Camera-type eye (tissue), 1 donor: ENCODE measurements around the gene NIFK. TPM values are rescaled to one million over a fixed set of nuclear protein-coding genes. Genes with fewer than 3 reads are reported as not detected.

Source experiments
- total RNA-seq: library from RNA; depleted of rRNA; stranded (reverse); fragments of >200 nt; gene quantifications from one replicate; pipeline ENCODE4 v1.2.3, GENCODE V29; 2014

NIFK gene
- total RNA-seq: 78.8 TPM

GRCh38 chr2:121736462-121737336 is at the start of gene NIFK:
Gene NIFK (minus strand): TSS chr2:121736875. CDS start chr2:121736850, 25 bp downstream.

DNA sequence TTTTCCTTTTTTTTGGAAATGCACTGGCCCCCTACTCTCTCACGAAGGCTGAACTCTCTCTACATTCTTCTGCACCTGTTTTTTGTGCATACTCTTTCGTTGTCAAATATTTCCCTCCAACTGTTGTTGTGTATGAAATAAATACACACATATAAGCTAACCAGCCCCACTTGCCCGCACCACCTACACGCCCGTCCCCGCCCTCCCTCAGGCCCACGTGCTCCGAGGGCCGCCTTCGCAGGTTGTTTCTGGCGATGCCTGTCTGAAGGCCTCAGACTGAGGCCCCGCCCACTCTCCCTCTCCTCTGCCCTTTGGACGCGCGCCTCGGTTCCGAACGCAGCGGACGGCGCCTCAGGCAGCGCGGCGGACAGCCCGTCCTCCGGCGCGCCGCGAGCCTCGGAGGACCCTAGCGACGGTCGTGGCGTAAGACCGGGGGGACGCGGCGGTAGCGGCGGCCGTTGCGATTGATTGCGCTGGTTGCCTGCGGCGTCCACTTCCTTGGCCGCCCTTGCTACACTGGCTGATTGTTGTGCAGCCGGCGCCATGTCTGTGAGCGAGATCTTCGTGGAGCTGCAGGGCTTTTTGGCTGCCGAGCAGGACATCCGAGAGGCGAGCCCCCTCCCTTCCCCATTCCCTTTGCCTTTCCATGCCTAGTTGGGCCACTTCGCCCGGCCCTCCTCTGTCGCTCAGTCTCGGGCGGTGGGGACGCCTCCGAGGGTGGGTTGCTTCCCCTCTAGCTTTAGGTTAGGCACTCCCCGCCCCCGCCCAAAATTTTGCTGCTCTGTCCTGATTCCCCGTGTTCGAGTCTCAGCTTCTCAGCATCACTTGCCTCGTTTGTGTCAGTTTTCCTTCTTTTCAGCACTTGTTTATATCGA is 18.8 kb upstream of the NIFK start, which contains the start of gene TSN:
Gene TSN (plus strand): TSS at position 415 of the 875 bp plus-strand sequence. CDS start 129 bp downstream, at position 544.

Other genes with a start within 250 kb of the NIFK start
- not detected for gene RNU4ATAC, start 206.0 kb downstream of the NIFK start, total RNA-seq
- 201 TPM for gene CLASP1, start 87.4 kb downstream of the NIFK start, total RNA-seq
- 67.0 TPM for gene TSN, start 18.8 kb upstream of the NIFK start, total RNA-seq